Heart left ventricle (tissue), 13 donors: ENCODE results near the gene ASB12.

Source experiments
- POLR2A ChIP-seq, 2 donors: fragments of 450-650 bp; IDR thresholded peaks; one replicate each; pipeline ENCODE4 v1.6.1; 2017; ENCODE audit warnings: antibody characterized with exemption in 2 of 2, mild to moderate bottlenecking in 2 of 2, moderate library complexity in 2 of 2
- TF ChIP-seq, protein P1 (sequence below), 12 donors: fragments of 200-600 bp; sonication (generic) in 4 of 12; IDR thresholded peaks; one replicate each; pipeline versions ENCODE4 v1.5.0 to v1.8.0; 2018 to 2022; ENCODE audit warnings: antibody characterized with exemption in 12 of 12, mild to moderate bottlenecking in 5 of 12
- donor health status: ischemic (EF 13 %, LVEDD 7.1; RV severe dilation, severe dysfunction).
- donor health status: DM: no; HTN: yes; CAD: no.
- donor health status: DM: no; HTN: no; CAD: no.
- donor health status: ischemic (EF 25% LVEDD 6.9; RV normal size, moderate dysfunction).
- donor health status: ischemic (EF 25% LVEDD 5.7; RV mildly dilated, moderate dysfunction).
- donor health status: ischemic (EF 35%, LVEDD 5.7; RV mildly dilated, moderate dysfunction).
- donor health status: nonischemic (EF 11% LVEDD 7.7; RV severe dilation, severe dysfunction).
- donor health status: DM: yes; HTN: yes; CAD: no.
- donor health status: PGD.
- donor health status: ischemic (EF 29% LVEDD 5.4; RV normal size, mild dysfunction).
- donor health status: nonischemic (EF 23%, LVEDD 6.1; RV moderate dilation, normal function).

GRCh38 chrX:64205735-64206501 is 24.5 kb downstream of the ASB12 start:
- TF ChIP-seq, protein P1, sequence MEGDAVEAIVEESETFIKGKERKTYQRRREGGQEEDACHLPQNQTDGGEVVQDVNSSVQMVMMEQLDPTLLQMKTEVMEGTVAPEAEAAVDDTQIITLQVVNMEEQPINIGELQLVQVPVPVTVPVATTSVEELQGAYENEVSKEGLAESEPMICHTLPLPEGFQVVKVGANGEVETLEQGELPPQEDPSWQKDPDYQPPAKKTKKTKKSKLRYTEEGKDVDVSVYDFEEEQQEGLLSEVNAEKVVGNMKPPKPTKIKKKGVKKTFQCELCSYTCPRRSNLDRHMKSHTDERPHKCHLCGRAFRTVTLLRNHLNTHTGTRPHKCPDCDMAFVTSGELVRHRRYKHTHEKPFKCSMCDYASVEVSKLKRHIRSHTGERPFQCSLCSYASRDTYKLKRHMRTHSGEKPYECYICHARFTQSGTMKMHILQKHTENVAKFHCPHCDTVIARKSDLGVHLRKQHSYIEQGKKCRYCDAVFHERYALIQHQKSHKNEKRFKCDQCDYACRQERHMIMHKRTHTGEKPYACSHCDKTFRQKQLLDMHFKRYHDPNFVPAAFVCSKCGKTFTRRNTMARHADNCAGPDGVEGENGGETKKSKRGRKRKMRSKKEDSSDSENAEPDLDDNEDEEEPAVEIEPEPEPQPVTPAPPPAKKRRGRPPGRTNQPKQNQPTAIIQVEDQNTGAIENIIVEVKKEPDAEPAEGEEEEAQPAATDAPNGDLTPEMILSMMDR (IDR thresholded peaks at IDR 0.05): peak in 3 of 12 donors; percentile 11 to 27 (median 15)
- TF ChIP-seq POLR2A (IDR thresholded peaks at IDR 0.05): peak in 1 of 2 donors; percentile 69
